Breast epithelium (tissue), 3 donors: ENCODE measurements around the gene DNAJC5G.

Experiments
- POLR2AphosphoS5 ChIP-seq, 3 donors: sonication (generic); formaldehyde crosslinking; IDR thresholded peaks; one replicate each; pipeline ENCODE4 v1.6.1; 2017; ENCODE audit warnings: antibody characterized with exemption in 3 of 3
- TF ChIP-seq, protein P1 (sequence below), 3 donors: fragments of 450-650 bp; IDR thresholded peaks; one replicate each; pipeline ENCODE4 v1.5.1; 2016 to 2017; ENCODE audit warnings: antibody characterized with exemption in 3 of 3, mild to moderate bottlenecking in 3 of 3, moderate library complexity in 3 of 3

DNA sequence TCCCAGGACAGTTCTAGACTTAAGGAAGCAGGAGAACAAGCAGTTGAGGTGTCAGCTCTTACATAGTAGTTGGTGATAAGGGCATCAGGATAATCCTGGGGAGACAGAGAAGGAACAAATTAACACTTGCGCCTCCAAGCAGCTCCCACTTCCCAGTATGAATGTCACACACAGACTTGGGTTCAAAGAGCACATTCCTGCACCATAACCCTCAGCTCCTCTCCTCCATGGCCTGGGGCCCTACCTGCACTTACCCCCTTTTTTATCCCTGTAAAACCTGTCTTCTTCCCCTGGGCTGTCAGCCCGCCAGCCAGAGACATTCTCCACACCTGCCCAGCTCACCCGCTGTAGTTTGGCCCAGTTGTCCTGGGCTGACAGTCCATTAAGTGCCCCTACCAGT is 36.9 kb downstream of the DNAJC5G start:
- TF ChIP-seq, protein P1, sequence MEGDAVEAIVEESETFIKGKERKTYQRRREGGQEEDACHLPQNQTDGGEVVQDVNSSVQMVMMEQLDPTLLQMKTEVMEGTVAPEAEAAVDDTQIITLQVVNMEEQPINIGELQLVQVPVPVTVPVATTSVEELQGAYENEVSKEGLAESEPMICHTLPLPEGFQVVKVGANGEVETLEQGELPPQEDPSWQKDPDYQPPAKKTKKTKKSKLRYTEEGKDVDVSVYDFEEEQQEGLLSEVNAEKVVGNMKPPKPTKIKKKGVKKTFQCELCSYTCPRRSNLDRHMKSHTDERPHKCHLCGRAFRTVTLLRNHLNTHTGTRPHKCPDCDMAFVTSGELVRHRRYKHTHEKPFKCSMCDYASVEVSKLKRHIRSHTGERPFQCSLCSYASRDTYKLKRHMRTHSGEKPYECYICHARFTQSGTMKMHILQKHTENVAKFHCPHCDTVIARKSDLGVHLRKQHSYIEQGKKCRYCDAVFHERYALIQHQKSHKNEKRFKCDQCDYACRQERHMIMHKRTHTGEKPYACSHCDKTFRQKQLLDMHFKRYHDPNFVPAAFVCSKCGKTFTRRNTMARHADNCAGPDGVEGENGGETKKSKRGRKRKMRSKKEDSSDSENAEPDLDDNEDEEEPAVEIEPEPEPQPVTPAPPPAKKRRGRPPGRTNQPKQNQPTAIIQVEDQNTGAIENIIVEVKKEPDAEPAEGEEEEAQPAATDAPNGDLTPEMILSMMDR (IDR thresholded peaks at IDR 0.05) = no peak
- TF ChIP-seq POLR2AphosphoS5 (IDR thresholded peaks at IDR 0.05) = no peak
